HG02870 (cell line): ENCODE data around the gene ITSN2.
"Not testable (repeated sequence)": the region's sequence is repeated elsewhere in the genome, so short reads cannot be mapped to it uniquely, and the experiment has no call there.

ENCODE experiments used
- ATAC-seq: cut with Tn5 transposase; IDR thresholded peaks from one replicate; pipeline ENCODE4 v1.9.1; 2021; ENCODE audit warnings: mild to moderate bottlenecking, moderate library complexity; ENCODE audit not compliant: unreplicated experiment

ITSN2 gene

GRCh38 chr2:24365051-24365450 lies 4.7 kb upstream of the ITSN2 start:
- no peak for ATAC-seq

- no peak for ATAC-seq
Observed at GRCh38 chr2:24363301-24363700, 3.0 kb upstream of the ITSN2 start.

GRCh38 chr2:24362253-24362652 lies 1.9 kb upstream of the ITSN2 start:
- no peak for ATAC-seq

GRCh38 chr2:24360963-24361330 lies 611 bp upstream of the ITSN2 start:
- ATAC-seq: no peak

- ATAC-seq: peak; percentile 10
Observed at GRCh38 chr2:24359129-24360049, 947 bp downstream of the ITSN2 start.

GRCh38 chr2:24357767-24358166 lies 2.6 kb downstream of the ITSN2 start:
- not testable (repeated sequence) for ATAC-seq

GRCh38 chr2:24357115-24357514 lies 3.2 kb downstream of the ITSN2 start:
- ATAC-seq: not testable (repeated sequence)

- ATAC-seq: peak; percentile 44
Observed at GRCh38 chr2:24354957-24355356, 5.4 kb downstream of the ITSN2 start.

GRCh38 chr2:24354395-24354794 lies 5.9 kb downstream of the ITSN2 start:
- ATAC-seq: no peak

GRCh38 chr2:24353973-24354372 lies 6.4 kb downstream of the ITSN2 start:
- no peak for ATAC-seq

GRCh38 chr2:24353364-24353763 lies 7.0 kb downstream of the ITSN2 start:
- no peak for ATAC-seq

- no peak for ATAC-seq
Observed at GRCh38 chr2:24352664-24353063, 7.7 kb downstream of the ITSN2 start.

- ATAC-seq: no peak
Observed at GRCh38 chr2:24351981-24352380, 8.4 kb downstream of the ITSN2 start.

GRCh38 chr2:24351627-24351938 lies 8.8 kb downstream of the ITSN2 start:
- no peak for ATAC-seq

- ATAC-seq: no peak
Observed at GRCh38 chr2:24350826-24351626, 9.3 kb downstream of the ITSN2 start.

GRCh38 chr2:24349097-24349496 lies 11.2 kb downstream of the ITSN2 start:
- no peak for ATAC-seq

GRCh38 chr2:24345937-24346336 lies 14.4 kb downstream of the ITSN2 start:
- ATAC-seq: no peak

GRCh38 chr2:24343225-24343882 lies 17.0 kb downstream of the ITSN2 start:
- ATAC-seq: peak; percentile 39

- ATAC-seq: no peak
Observed at GRCh38 chr2:24342110-24342910, 18.0 kb downstream of the ITSN2 start.

- ATAC-seq: no peak
Observed at GRCh38 chr2:24339856-24340262, 20.5 kb downstream of the ITSN2 start.

GRCh38 chr2:24339098-24339497 lies 21.2 kb downstream of the ITSN2 start:
- not testable (repeated sequence) for ATAC-seq
